CD14-positive monocyte (primary cell): ENCODE data around the gene CRAMP1. TPM values are rescaled to one million over a fixed set of nuclear protein-coding genes. Genes with fewer than 3 reads are reported as not detected.

Experiments
- DNase-seq, 3 donors: peaks; one replicate each; pipeline ENCODE4 v3.0.0-alpha.2; 2011 to 2022
- H2AFZ ChIP-seq: 2 replicates; pipeline ENCODE4 v1.6.0; 2012; ENCODE audit warnings: mild to moderate bottlenecking, low read depth, low read length, inconsistent platforms; ENCODE audit not compliant: insufficient read depth, poor library complexity, severe bottlenecking
- H3K27ac ChIP-seq, 2 donors: 1 replicate in 1 of 2; 2 replicates in 1 of 2; pipeline ENCODE4 v1.5.1; 2012 to 2013; ENCODE audit warnings: low read length in 2 of 2, control low read depth in 1 of 2, inconsistent platforms in 1 of 2, low read depth in 1 of 2, mild to moderate bottlenecking in 1 of 2
- H3K27me3 ChIP-seq, 2 donors: one replicate each; pipeline versions ENCODE4 v1.6.0 to v1.6.1; 2011 to 2013; ENCODE audit warnings: low read length in 2 of 2; ENCODE audit not compliant: control insufficient read depth in 2 of 2, insufficient read depth in 2 of 2
- H3K36me3 ChIP-seq, 2 donors: replicated peaks in 1 of 2; 1 replicate in 1 of 2; 2 replicates in 1 of 2; pipeline versions ENCODE4 v1.5.1 to v1.6.1; 2012 to 2013; ENCODE audit warnings: low read length in 2 of 2, control low read depth in 1 of 2, inconsistent platforms in 1 of 2, mild to moderate bottlenecking in 1 of 2; ENCODE audit not compliant: insufficient read depth in 2 of 2, control insufficient read depth in 1 of 2
- H3K4me1 ChIP-seq, 2 donors: 1 replicate in 1 of 2; 2 replicates in 1 of 2; pipeline versions ENCODE4 v1.5.1 to v1.6.1; 2012 to 2013; ENCODE audit warnings: low read length in 2 of 2, control low read depth in 1 of 2, inconsistent platforms in 1 of 2, mild to moderate bottlenecking in 1 of 2, moderate library complexity in 1 of 2; ENCODE audit not compliant: insufficient read depth in 2 of 2, control insufficient read depth in 1 of 2
- H3K4me2 ChIP-seq: replicated peaks from 2 replicates; pipeline ENCODE3; 2012; ENCODE audit warnings: low read length, moderate library complexity, mild to moderate bottlenecking; ENCODE audit not compliant: poor library complexity, severe bottlenecking; ENCODE audit errors: extremely low read depth
- H3K4me3 ChIP-seq, 3 experiments: fragments of 200-600 bp in 1 of 3; sonication (generic) in 1 of 3; replicated peaks in 1 of 3; 1 replicate in 2 of 3; 2 replicates in 1 of 3; pipeline ENCODE4 v1.5.1; 2011 to 2013; ENCODE audit warnings: low read length in 3 of 3, mild to moderate bottlenecking in 3 of 3, control low read depth in 2 of 3, low read depth in 2 of 3, inconsistent platforms in 1 of 3, moderate library complexity in 1 of 3
- H3K79me2 ChIP-seq: 2 replicates; pipeline ENCODE4 v1.6.0; 2012; ENCODE audit warnings: mild to moderate bottlenecking, control low read depth, inconsistent platforms, low read length, moderate library complexity; ENCODE audit not compliant: insufficient read depth
- H3K9ac ChIP-seq: 2 replicates; pipeline ENCODE4 v1.6.0; 2017; ENCODE audit warnings: low read length, mild to moderate bottlenecking; ENCODE audit not compliant: insufficient read depth, poor library complexity, severe bottlenecking
- H3K9me3 ChIP-seq, 2 donors: replicated peaks in 1 of 2; 1 replicate in 1 of 2; 2 replicates in 1 of 2; pipeline versions ENCODE4 v1.5.1 to v1.6.1; 2012 to 2013; ENCODE audit warnings: low read length in 2 of 2, control low read depth in 1 of 2; ENCODE audit not compliant: control insufficient read depth in 1 of 2, insufficient read depth in 1 of 2
- H4K20me1 ChIP-seq: 2 replicates; pipeline ENCODE4 v1.6.0; 2012; ENCODE audit warnings: mild to moderate bottlenecking, low read length, control low read depth, moderate library complexity; ENCODE audit not compliant: insufficient read depth
- H3K27ac Mint-ChIP-seq, 7 donors: one replicate each; pipeline ENCODE4 v1.8.0; 2020; ENCODE audit warnings: mild to moderate bottlenecking in 7 of 7, mixed read lengths in 7 of 7, moderate library complexity in 6 of 7, inconsistent platforms in 2 of 7
- H3K27me3 Mint-ChIP-seq, 3 donors: one replicate each; pipeline ENCODE4 v1.8.0; 2021 to 2022; ENCODE audit warnings: low read depth in 3 of 3, mild to moderate bottlenecking in 3 of 3, mixed read lengths in 3 of 3, moderate library complexity in 3 of 3, inconsistent platforms in 1 of 3
- H3K36me3 Mint-ChIP-seq, 2 donors: one replicate each; pipeline ENCODE4 v1.8.0; 2020; ENCODE audit warnings: mixed read lengths in 2 of 2, inconsistent platforms in 1 of 2, mild to moderate bottlenecking in 1 of 2
- H3K4me1 Mint-ChIP-seq: one replicate; pipeline ENCODE4 v1.8.0; 2020; ENCODE audit warnings: mild to moderate bottlenecking, mixed read lengths
- H3K4me3 Mint-ChIP-seq, 2 donors: one replicate each; pipeline ENCODE4 v1.8.0; 2020; ENCODE audit warnings: mild to moderate bottlenecking in 2 of 2, mixed read lengths in 2 of 2, moderate library complexity in 1 of 2
- H3K9me3 Mint-ChIP-seq, 7 donors: one replicate each; pipeline ENCODE4 v1.8.0; 2020 to 2022; ENCODE audit warnings: mixed read lengths in 7 of 7, mild to moderate bottlenecking in 6 of 7, moderate library complexity in 6 of 7, inconsistent platforms in 2 of 7
- WGBS: methylation state at CpG from one replicate; pipeline ENCODE4 v1.1.5; 2013; ENCODE audit warnings: missing lambda C conversion rate; ENCODE audit not compliant: insufficient coverage; 5-methylcytosine and 5-hydroxymethylcytosine counted together
- intact Hi-C, 2 donors: fragments of 100-400 bp; cut with micrococcal nuclease; formaldehyde crosslinking; loops; one replicate each; pipeline versions ENCODE4 v1.15.0 to v1.15.1; 2023
- polyA plus RNA-seq, 3 donors: library from polyadenylated mRNA; depleted of rRNA in 1 of 3; unstranded in 2 of 3; stranded (reverse) in 1 of 3; fragments of 300-500 nt in 2 of 3; fragments of >200 nt in 1 of 3; fragmentation: Illumina TruSeq in 2 of 3; gene quantifications; 1 replicate in 2 of 3; 2 replicates in 1 of 3; pipeline ENCODE4 v1.2.3, GENCODE V29; 2012 to 2021
- TF ChIP-seq, protein P1 (sequence below): fragments of 200-600 bp; IDR thresholded peaks from one replicate; pipeline ENCODE4 v1.8.0; 2022; ENCODE audit warnings: antibody characterized with exemption, mild to moderate bottlenecking

CRAMP1 gene
- polyA plus RNA-seq, 3 donors, result 0.46 to 12.3 (median 1.0) TPM

DNA sequence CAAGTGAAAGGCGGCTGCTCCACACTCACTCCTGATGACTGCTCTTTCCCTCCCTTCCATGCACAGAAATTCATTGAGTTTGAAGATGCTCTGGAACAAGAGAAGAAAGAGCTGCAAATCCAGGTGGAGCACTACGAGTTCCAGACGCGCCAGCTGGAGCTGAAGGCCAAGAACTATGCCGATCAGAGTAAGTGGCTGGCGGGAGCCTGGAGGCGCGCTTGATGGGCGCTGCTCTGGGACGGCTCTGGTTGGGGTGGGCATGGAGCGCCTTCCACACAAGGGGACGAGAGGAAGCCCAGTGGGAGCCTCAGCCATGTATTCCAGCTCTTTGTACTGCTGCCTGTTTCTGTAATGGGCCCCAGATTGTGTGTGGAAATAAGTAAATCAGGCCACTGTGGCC lies 112.3 kb downstream of the CRAMP1 start:
- no peak overlapping the region for H2AFZ ChIP-seq
- H3K4me3 ChIP-seq, result no peak overlapping the region
- Mint-ChIP-seq H3K36me3 (peaks cover 38 to 49% of the 10 kb centered on the region in 2 donors), H3K4me1 (peaks cover 42% of the 10 kb centered on the region), H3K9me3 (peaks cover 0 to 2% (median 0%) of the 10 kb centered on the region in 7 donors), H3K27ac (no peak overlapping the region), H3K4me3 (no peak overlapping the region), H3K27me3 (peaks cover 0 to 2% (median 2%) of the 10 kb centered on the region in 3 donors)
- DNase-seq, result no peak
- TF ChIP-seq, protein P1, sequence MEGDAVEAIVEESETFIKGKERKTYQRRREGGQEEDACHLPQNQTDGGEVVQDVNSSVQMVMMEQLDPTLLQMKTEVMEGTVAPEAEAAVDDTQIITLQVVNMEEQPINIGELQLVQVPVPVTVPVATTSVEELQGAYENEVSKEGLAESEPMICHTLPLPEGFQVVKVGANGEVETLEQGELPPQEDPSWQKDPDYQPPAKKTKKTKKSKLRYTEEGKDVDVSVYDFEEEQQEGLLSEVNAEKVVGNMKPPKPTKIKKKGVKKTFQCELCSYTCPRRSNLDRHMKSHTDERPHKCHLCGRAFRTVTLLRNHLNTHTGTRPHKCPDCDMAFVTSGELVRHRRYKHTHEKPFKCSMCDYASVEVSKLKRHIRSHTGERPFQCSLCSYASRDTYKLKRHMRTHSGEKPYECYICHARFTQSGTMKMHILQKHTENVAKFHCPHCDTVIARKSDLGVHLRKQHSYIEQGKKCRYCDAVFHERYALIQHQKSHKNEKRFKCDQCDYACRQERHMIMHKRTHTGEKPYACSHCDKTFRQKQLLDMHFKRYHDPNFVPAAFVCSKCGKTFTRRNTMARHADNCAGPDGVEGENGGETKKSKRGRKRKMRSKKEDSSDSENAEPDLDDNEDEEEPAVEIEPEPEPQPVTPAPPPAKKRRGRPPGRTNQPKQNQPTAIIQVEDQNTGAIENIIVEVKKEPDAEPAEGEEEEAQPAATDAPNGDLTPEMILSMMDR, result no peak
- peaks cover 52% of the 10 kb centered on the region for H3K79me2 ChIP-seq
- intact Hi-C loops, result no loop called here
- H3K4me1 ChIP-seq, result peaks cover 44 to 48% of the 10 kb centered on the region in 2 donors
- whole genome bisulfite sequencing, result 97% methylated on average over 11 of the region's 12 CpGs
- peaks cover 43 to 47% of the 10 kb centered on the region in 2 donors for H3K36me3 ChIP-seq
- H3K27me3 ChIP-seq, result no peaks in the 10 kb centered on the region
- no peak overlapping the region for H3K9ac ChIP-seq
- no peak overlapping the region for H3K27ac ChIP-seq
- no peaks in the 10 kb centered on the region for H3K9me3 ChIP-seq
- peaks cover 54% of the 10 kb centered on the region for H4K20me1 ChIP-seq
- H3K4me2 ChIP-seq, result no peak overlapping the region

DNA sequence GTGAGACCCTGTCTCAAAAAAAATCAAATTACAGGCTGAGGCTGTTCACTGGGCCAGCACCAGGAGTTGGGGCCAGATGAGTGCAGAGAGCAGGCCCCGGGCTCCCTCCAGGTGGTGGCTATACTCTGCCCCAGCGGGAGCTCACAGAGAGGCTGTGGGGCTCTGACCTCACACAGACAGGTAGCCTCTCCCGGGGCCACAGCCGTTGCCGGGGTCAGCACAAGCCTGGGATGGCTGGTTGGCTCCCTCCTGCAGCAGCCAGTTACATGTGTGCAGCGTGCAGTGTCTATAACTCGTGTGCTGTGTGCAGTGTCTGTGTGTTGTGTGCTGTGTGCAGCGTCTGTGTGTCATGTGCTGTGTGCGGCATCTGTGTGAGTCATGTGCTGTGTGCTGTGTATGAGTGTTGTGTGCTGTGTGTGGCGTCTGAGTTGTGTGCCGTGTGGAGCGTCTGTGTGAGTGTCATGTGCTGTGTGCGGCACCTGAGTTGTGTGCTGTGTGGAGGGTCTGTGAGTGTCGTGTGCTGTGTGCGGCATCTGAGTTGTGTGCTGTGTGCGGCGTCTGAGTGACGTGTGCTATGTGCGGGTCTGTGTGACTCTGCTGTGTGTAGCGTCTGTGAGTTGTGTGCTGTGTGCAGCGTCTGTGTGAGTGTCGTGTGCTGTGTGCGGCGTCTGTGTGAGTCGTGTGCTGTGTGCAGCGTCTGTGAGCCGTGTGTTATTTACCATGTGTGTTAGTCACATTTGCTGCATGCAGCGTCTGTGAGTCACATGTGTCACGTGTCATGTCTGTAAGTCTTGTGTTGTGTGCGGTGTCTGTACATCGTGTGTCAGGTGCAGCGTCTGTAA lies 114.7 kb downstream of the CRAMP1 start:
- no peak overlapping the region for H3K4me3 ChIP-seq
- peaks cover 39% of the 10 kb centered on the region for H3K79me2 ChIP-seq
- peak overlapping the region in 2 of 7 donors; percentile 4 to 47 for H3K27ac Mint-ChIP-seq
- peaks cover 0 to 2% (median 0%) of the 10 kb centered on the region in 7 donors for H3K9me3 Mint-ChIP-seq
- peaks cover 0 to 4% (median 0%) of the 10 kb centered on the region in 3 donors for H3K27me3 Mint-ChIP-seq
- H3K9ac ChIP-seq, result no peak overlapping the region
- no peak overlapping the region for H2AFZ ChIP-seq
- intact Hi-C loops, result loop anchor here in 1 of 2 donors (5.0 kb wide), 1 partner anchor 50 kb away; the partner anchor contains the start of gene JPT2
- H3K9me3 ChIP-seq, result no peaks in the 10 kb centered on the region
- no peaks in the 10 kb centered on the region for H3K27me3 ChIP-seq
- peaks cover 44 to 59% of the 10 kb centered on the region in 2 donors for H3K36me3 Mint-ChIP-seq
- H3K27ac ChIP-seq, result no peak overlapping the region
- H3K36me3 ChIP-seq, result peaks cover 51 to 53% of the 10 kb centered on the region in 2 donors
- no peak overlapping the region for H3K4me3 Mint-ChIP-seq
- H3K4me1 Mint-ChIP-seq, result peaks cover 31% of the 10 kb centered on the region
- DNase-seq, result no peak
- 96% methylated on average over 27 of the region's 32 CpGs for WGBS
- no peak overlapping the region for H3K4me2 ChIP-seq
- TF ChIP-seq, protein P1, result no peak
- peaks cover 30 to 34% of the 10 kb centered on the region in 2 donors for H3K4me1 ChIP-seq
- H4K20me1 ChIP-seq, result peaks cover 57% of the 10 kb centered on the region

Other genes with a start within 250 kb of the CRAMP1 start
- 10 to 100 TPM in 1 of 3 donors, 1 to 10 TPM in 2; 1.2 to 19.9 (median 2.2) TPM for gene UNKL, start 197.7 kb upstream of the CRAMP1 start, polyA plus RNA-seq
- 10 to 100 TPM; 10.0 to 48.8 (median 35.3) TPM for gene UQCC4, start 191.6 kb upstream of the CRAMP1 start, polyA plus RNA-seq
- gene PERCC1, start 181.3 kb upstream of the CRAMP1 start, polyA plus RNA-seq, result not detected
- 1 to 10 TPM in 1 of 3 donors, not detected in 2; 5.9 TPM for gene CCDC154, start 167.8 kb upstream of the CRAMP1 start, polyA plus RNA-seq
- 100 to 1,000 TPM in 1 of 3 donors, 10 to 100 TPM in 2; 37.4 to 249 (median 56.5) TPM for gene CLCN7, start 137.3 kb upstream of the CRAMP1 start, polyA plus RNA-seq
- gene PTX4, start 123.4 kb upstream of the CRAMP1 start, polyA plus RNA-seq, result under 1 TPM in 1 of 3 donors, not detected in 2; 0.19 TPM
- gene TELO2, start 119.0 kb upstream of the CRAMP1 start, polyA plus RNA-seq, result 10 to 100 TPM in 2 of 3 donors, 1 to 10 TPM in 1; 7.3 to 58.1 (median 11.4) TPM
- 1 to 10 TPM in 2 of 3 donors, under 1 TPM in 1; 0.09 to 1.5 (median 1.3) TPM for gene TMEM204, start 78.7 kb upstream of the CRAMP1 start, polyA plus RNA-seq
- 1 to 10 TPM in 2 of 3 donors, under 1 TPM in 1; 0.75 to 3.7 (median 1.2) TPM for gene IFT140, start 288 bp upstream of the CRAMP1 start, polyA plus RNA-seq
- 1 to 10 TPM; 5.4 to 7.5 (median 5.8) TPM for gene JPT2, start 65.9 kb downstream of the CRAMP1 start, polyA plus RNA-seq
- 100 to 1,000 TPM in 1 of 3 donors, 1 to 10 TPM in 2; 1.1 to 185 (median 2.1) TPM for gene MAPK8IP3, start 93.8 kb downstream of the CRAMP1 start, polyA plus RNA-seq
- gene NME3, start 159.2 kb downstream of the CRAMP1 start, polyA plus RNA-seq, result 10 to 100 TPM; 57.7 to 80.2 (median 74.7) TPM
- 10 to 100 TPM in 1 of 3 donors, under 1 TPM in 2; 0.26 to 36.6 (median 0.48) TPM for gene EME2, start 160.4 kb downstream of the CRAMP1 start, polyA plus RNA-seq
- 100 to 1,000 TPM in 2 of 3 donors, 10 to 100 TPM in 1; 34.5 to 137 (median 109) TPM for gene MRPS34, start 160.8 kb downstream of the CRAMP1 start, polyA plus RNA-seq
- gene SPSB3, start 170.2 kb downstream of the CRAMP1 start, polyA plus RNA-seq, result 100 to 1,000 TPM in 1 of 3 donors, 10 to 100 TPM in 2; 36.8 to 151 (median 40.2) TPM
- gene NUBP2, start 170.6 kb downstream of the CRAMP1 start, polyA plus RNA-seq, result 10 to 100 TPM; 34.4 to 69.5 (median 57.9) TPM
- gene IGFALS, start 181.3 kb downstream of the CRAMP1 start, polyA plus RNA-seq, result under 1 TPM in 1 of 3 donors, not detected in 2; 0.07 TPM
- 10 to 100 TPM; 42.6 to 82.1 (median 47.7) TPM for gene HAGH, start 214.5 kb downstream of the CRAMP1 start, polyA plus RNA-seq
- 10 to 100 TPM in 2 of 3 donors, 1 to 10 TPM in 1; 7.5 to 24.9 (median 17.3) TPM for gene FAHD1, start 214.8 kb downstream of the CRAMP1 start, polyA plus RNA-seq